ENCODE measurements around the gene KCNT2.
"Not testable (repeated sequence)": the region's sequence is repeated elsewhere in the genome, so short reads cannot be mapped to it uniquely, and the experiment has no call there.

Gene KCNT2

DNA sequence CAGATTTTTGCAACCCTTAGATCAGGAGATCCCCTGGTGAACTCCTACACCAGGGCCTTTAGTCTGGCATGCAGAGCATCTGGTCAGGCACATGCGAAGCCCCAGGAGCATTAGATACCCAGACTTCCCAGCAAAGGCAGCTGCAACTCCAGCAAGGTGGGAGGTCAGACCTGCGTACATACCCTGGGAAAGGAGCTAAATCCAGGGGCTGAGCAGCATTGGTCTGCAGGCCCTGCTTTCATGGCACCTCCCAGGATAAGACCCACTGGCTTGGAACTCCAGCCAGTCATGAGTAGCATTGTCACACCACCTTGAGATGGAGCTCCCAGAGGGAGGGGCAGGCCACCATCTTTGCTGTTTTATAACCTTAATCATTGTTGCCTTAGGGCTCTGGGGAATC is 92.3 kb downstream of the KCNT2 start:
- DNase-seq (ENCODE audit: low read depth in 2 of 2): no peak

DNA sequence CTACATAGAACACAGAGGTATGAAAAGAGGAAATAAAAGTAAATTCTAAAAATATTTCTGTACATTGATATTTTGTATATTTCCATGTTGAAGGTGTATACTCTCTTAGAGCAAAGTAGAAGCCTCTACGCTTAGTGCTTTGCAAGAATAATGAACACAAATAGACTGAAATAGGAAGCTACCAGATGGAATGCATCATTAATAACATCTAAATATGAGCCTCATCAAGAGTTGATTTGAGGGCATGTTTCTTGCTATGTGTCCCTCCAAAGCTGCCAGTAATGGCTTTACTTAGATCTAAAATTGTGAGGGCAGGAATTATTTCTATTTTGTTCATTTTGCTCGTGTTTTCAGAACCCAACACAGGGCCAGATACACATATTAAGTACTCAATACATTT is 94.4 kb downstream of the KCNT2 start:
- no peak for DNase-seq (ENCODE audit: low read depth in 2 of 2)

DNA sequence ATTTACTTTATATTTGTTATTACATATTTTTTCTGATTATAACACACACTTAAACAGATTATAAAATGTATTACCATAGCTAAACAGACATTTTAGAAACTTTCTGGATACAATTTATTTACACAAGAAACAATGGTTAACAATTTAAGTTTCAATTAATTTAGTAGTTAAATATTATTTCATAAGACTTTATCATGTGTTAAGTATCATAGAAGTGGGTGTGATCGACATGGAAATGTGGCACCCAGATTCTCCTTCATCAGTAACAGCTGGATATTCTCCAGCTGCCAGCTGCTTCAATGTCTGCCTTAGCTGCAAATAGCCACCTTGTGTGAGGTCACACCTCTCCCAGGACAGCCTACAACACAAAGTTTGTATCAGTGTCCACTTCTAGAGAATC is 97.8 kb downstream of the KCNT2 start:
- DNase-seq (ENCODE audit: low read depth in 2 of 2): no peak

GRCh38 chr1:196504224-196504623 is 104.0 kb downstream of the KCNT2 start:
- DNase-seq (ENCODE audit: low read depth in 2 of 2): not testable (repeated sequence)

DNA sequence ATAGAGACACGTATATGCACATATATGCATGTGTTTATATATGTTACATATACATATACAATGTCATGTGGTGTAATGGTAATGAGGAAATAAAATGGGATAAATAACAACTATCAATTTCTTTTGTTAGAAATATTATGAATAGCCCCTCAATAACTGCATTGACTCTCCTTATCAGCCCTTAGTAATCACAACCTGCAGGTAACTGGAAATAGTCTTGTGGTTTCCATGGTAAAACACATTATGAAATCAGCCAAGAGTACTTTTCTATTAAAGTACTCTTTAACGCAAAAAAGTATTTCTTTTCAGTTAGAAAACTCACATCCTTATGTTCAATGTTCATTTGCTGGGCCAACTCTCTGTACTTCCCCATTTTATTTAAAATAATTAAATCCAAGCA is 105.8 kb downstream of the KCNT2 start:
- DNase-seq (ENCODE audit: low read depth in 2 of 2): no peak

GRCh38 chr1:196501760-196502428 is 106.3 kb downstream of the KCNT2 start:
- DNase-seq (ENCODE audit: low read depth in 2 of 2): no peak

DNA sequence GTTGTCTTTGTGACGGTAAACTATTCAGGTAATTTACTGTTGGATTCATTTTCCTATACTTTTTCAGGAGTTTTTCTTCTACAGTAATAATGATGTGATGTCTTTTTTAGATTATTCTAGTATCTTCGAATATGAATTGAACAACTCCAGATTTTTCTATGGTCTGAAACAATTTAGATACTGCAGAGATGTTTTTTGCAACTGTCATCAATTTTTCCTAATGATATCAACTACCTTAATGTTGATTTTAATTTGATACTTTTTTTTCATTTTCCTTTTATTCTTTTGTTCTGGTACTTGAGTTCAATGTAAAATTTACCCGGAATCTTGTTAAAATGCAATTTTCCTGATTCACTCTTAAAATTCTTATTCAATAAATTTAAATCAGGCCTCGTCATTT is 110.4 kb downstream of the KCNT2 start:
- no peak for DNase-seq (ENCODE audit: low read depth in 2 of 2)

- DNase-seq (ENCODE audit: low read depth in 2 of 2): no peak
These were observed 113.5 kb downstream of the KCNT2 start for GRCh38 chr1:196494766-196495165.

- DNase-seq (ENCODE audit: low read depth in 2 of 2): no peak
These were observed 114.4 kb downstream of the KCNT2 start for GRCh38 chr1:196493881-196494280.

DNA sequence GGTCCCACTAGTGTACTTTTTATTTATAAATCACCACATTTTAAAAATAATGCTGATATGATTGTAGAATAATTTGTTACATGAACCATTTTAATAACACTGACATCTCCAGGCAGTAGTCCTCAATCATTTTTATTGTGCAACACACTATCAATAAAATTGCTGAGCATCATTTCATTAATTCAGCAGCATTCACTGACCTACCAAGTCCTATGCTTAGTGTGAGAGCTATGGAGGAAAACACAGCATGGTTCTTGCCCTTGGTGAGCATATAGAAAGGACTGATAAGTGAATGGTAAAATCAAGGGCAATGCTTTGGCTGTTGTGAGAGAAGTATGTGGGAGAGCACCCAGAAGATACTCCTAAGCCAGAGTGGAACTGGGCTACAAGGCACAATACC is 119.7 kb downstream of the KCNT2 start:
- no peak for DNase-seq (ENCODE audit: low read depth in 2 of 2)

DNA sequence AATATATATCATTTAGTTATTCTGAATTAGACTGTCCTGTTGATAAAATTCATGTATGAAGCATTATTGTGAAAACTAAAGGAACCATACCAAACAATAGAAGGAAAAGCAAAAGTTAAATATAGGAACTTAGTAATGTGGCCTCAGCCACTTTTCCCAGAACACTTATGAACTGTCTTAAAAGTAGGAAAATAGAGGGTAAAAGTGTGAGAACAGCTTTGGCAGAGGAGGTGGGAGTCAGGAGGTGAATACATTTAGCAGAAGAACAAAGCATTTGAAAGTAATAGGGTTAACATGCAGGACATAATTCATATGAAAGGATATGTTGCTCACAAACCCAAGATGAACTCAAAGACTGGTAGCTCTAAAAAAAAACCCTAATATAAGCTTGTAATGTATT is 121.9 kb downstream of the KCNT2 start:
- DNase-seq (ENCODE audit: low read depth in 2 of 2): no peak

DNA sequence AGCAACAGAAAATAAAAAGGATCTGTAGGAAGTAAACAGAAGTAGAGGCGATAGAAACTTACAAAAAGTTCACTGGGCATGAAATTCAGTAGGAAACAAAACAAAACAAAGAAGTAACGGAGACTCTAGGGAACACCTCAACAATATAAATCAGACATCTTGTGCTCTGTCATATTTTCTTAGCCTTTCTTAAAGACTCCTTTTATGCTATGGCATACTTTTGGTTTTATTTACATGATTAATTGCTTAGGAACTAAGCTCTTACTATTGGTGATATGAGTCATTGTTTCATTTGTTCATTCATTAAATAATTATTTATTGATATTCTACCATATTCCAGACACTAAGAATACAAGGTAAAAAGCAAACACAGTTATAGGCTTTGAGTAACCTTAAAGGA is 126.6 kb downstream of the KCNT2 start:
- DNase-seq (ENCODE audit: low read depth in 2 of 2): no peak

DNA sequence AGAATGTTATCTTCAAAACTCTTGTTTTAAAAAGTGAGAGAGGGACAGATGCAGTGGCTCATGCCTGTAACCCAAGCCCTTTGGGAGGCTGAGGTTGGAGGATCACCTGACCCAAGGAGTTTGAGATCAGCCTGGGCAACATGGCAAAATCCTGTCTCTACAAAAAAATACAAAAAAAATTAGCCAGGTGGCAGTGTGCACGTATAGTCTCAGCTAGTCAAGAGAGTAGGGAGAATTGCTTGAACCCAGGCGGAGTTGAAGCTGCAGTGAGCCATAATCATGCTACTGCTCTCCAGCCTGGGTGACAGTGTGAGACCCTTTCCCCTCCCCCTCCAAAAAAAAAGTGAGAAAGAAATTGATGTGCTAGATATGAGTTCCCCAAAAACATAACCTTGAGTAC is 131.0 kb downstream of the KCNT2 start:
- no peak for DNase-seq (ENCODE audit: low read depth in 2 of 2)

GRCh38 chr1:196467230-196467925 is 140.9 kb downstream of the KCNT2 start:
- no peak for DNase-seq (ENCODE audit: low read depth in 2 of 2)

DNA sequence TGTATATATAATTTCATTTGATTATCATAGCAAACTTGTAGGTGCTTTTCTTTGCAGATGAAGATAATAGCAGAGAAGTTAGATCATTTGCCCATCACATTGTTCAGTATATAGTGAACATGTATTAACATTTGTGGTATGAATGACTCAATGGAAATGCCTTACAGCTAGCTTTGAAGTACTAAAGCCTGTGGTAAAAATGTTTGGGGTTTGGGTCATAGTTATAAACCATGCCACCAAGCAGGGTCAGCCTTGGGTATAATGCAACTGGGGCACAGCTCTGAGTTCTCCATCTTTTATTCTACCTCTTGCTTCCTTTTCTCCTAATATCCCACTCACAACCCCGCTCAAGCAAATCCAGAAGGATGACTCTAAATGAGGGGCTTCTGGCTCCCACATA is 141.6 kb downstream of the KCNT2 start:
- DNase-seq (ENCODE audit: low read depth in 2 of 2): no peak

DNA sequence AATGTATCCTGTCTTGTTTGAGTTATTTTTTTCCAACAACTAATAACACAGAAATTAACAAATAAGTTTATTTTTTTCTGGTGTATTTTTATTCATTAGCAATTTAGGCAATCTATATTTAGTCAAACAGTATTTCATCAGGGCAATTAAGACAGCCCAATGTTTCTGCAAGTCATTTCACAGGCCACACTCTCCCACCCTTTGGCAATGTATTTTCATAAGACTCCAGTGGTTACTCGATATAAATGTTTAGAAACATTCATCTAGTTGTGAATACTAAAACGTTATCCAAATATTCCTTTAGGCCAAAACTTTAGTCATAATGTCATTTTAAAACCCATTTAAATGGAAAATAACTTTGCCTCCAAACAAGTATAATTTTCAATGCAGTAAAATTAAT is 142.1 kb downstream of the KCNT2 start:
- no peak for DNase-seq (ENCODE audit: low read depth in 2 of 2)

- no peak for DNase-seq (ENCODE audit: low read depth in 2 of 2)
These were observed 143.7 kb downstream of the KCNT2 start for GRCh38 chr1:196464480-196464941.

GRCh38 chr1:196462086-196462485 is 146.2 kb downstream of the KCNT2 start:
- DNase-seq (ENCODE audit: low read depth in 2 of 2): no peak

DNA sequence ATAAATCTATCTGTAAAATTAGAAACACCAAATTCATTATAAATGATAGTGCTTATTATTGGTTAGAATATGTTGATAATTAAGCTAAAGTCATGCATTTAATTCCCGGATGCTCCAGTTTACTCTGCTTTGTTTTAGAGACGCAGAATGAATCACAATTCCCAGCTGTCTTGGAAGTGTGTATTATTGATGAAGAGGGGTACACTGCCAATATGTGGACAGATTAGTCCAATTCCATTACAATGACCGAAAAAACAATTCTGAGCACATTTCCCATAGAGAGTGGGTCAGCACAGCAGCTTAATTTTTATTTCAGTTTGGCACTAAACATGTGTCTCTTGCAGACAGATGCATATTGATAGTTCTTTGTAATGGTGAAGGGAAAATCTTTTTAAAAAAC is 146.7 kb downstream of the KCNT2 start:
- DNase-seq (ENCODE audit: low read depth in 2 of 2): no peak

DNA sequence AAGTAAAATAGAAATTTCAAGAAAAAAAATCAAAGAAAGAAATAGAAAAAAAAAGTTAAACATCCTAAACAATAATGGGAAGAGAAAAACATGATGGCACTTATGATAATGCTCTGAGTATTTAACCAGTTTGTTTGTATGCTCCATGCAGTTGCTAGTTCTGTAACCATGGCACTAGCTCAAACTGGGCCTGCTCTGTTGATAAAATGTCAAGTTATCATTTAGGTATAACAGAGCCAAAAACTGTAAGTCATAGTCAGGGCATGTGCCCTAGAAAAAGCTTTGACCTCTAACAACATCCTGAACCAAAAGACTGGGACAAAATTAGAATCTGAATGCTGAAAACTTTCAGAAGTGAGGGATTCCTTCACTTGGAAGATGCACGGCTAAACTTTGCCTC is 148.9 kb downstream of the KCNT2 start:
- no peak for DNase-seq (ENCODE audit: low read depth in 2 of 2)

GRCh38 chr1:196454792-196455191 is 153.4 kb downstream of the KCNT2 start:
- DNase-seq (ENCODE audit: low read depth in 2 of 2): no peak

DNA sequence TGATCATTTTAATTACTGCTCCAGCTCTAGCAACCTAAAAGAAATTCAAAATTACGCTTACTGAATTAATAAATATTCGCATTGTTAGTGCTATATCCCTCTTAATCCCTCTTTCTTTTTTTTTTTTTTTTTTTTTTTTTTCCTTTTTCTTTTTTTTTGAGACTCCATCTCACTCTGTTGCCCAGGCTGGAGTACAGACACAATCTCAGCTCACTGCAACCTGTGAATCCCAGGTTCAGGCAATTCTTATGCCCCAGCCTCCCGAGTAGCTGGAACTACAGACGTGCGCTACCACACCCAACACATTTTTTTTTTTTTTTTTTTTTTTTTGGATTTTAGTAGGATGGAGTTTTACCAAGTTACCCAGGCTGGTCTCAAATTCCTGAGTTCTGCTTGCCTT is 157.1 kb downstream of the KCNT2 start:
- DNase-seq (ENCODE audit: low read depth in 2 of 2): no peak
